GM18858 (cell line): Measurements from ENCODE around the gene PRKCH.

Source experiments
- ATAC-seq: cut with Tn5 transposase; IDR thresholded peaks from one replicate; pipeline ENCODE4 v1.9.1; 2021; ENCODE audit not compliant: unreplicated experiment

The PRKCH gene

DNA sequence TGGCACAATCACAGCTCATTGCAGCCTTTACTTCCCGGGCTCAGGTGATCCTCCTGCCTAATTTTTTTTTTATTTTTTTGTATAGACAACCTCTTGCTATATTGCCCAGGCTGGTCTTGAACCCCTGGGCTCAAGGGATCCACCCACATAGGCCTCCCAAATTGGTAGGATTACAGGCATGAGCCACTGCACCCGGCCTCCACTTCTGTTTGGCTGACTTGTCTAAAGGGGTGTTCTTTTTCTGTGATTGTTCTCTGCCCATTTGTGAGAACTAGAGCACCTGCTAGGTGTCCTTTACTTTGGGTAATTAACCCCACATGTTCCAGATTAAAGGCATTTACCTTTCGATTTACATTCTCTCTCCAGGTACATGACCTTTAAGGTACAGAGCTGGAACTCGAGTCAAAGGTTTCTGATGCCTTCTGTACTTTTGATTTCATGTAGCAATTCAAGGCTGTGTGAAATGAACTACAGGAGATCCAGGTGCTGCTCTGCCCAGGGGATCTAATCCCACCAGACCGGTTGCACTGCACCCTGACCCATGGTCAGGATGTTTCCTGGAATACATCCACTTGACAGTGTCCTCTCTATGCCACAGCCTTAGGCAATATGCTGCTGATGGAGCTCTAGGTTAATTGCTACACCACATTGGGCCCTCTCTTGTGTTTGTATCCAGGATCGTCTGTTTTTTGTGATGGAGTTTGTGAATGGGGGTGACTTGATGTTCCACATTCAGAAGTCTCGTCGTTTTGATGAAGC, 163.6 kb downstream of the PRKCH start:
- no peak for ATAC-seq

DNA sequence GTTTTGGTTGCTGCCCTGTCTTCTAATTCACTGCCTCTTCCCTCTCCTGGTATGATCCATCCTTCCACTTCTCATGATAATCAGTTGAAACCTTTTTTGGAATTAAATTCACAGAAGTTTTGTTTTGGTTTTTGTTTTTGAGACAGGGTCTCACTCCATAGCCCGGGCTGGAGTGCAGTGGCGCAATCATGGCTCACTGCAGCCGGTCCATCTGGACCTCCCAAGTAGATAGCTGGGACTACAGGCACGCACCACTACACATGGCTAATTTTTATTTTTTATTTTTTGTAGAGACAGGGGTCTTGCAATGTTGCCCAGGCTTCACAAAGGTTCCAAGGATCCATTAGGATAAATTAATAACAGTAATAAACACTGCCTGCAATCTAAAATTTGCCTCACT, 164.3 kb downstream of the PRKCH start:
- no peak for ATAC-seq

DNA sequence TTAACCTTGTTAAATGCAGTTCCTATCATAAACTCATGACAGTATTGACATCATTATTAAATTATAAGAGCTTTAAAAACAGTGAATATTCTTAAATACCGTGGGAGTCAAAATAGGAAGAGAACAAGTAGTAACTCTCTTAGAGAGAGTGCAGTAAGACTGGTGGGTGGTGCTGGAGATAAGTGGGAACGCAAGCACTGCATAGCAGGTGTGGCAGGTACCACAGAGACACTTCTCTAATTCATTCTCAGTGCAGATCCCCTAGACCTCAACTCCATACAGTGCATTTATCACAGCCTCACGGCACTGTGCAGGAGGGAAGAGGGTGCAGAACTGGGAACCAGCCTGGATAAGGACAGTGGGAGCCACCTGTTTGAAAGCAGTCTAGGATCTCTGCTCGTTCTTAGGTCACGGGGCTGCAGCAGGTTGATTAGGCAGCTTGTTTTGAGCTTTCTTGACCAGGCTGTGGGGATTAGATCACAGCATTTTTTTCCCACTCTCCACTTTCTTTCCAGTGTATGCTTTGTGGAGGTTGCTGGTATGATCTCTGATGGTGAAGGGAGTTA, 165.6 kb downstream of the PRKCH start:
- ATAC-seq, result no peak

DNA sequence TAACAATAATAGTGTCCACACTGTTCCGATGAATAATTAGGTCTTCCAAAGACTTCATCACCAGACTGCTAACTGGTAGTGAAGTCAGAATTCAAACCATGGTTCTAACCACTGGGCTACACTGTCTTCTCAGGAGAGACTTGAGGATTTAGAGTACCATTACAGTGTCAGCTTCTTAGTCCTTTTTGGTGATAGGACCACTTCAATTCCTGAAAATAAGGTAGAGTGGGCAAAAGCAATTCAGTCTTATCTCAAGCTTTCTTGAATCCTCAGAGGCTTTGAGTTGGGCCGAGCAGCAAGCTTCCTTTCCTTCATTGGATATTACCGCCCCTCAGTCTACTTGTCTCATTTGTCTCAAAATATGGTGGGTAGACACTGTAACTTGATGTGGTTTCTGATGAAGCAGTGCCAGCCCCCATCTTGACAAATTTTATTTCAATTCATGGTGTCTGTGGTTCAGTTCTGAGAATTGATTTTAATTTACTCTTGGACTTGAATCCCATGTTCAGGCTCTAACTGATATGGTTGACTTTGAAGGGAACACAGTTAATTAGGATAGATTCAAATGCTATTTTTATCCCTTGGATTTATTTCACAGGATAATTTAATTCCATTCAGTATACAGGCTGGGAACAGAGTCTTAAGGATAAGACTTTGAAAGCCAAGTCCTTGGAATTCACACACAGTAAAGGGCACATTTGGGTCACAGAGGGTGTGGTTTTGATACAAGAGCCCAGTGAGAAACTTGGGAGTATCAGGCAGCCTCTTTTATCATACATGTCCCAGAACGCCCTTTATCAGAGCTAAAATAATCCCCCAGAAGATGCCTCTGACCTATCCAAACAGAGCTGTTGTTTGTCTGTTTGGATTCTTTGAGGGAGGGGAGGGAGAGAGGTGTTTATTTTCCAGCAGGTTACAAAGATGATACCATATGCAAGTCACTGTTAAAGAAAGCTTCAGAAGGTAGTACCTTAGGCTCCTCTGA, 167.3 kb downstream of the PRKCH start:
- no peak for ATAC-seq

DNA sequence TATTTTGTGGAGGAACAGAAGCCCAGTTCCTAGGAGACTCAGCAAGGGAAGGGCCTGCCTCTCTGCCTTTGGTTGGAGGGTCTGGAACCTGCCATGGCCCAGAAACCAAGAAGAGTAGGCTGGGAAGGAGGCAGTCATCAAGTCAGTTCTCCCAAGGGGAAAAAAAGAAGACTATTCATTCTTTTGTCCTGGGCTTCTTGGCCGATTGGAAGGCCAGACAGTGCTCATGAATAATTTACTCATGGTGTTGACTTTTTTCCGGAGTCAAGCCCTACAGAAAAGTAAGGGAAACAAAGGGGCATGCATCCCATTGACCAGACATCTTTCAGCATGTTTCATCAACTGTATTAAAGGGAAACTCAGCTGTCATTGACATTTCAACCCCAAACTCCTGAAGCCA, 168.1 kb downstream of the PRKCH start:
- ATAC-seq, result no peak

DNA sequence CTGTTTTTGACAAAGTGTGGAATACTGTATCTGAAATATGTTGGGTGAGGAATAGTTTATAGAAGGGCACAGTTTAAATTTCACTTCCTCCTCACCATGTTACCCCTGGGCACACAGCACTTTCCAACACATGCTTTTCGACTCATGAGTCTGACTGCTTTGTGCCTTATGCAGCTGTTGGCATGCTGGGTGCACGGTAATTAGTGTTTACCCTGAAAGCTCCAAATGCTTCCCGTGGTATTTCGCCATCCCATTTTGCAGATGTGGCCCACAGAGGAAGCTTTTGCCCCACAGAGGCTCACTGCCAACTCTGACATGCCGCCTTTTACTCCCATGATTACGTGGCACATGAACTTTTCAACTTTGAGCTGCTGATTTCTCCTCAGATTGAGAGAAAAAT, 168.6 kb downstream of the PRKCH start:
- no peak for ATAC-seq

DNA sequence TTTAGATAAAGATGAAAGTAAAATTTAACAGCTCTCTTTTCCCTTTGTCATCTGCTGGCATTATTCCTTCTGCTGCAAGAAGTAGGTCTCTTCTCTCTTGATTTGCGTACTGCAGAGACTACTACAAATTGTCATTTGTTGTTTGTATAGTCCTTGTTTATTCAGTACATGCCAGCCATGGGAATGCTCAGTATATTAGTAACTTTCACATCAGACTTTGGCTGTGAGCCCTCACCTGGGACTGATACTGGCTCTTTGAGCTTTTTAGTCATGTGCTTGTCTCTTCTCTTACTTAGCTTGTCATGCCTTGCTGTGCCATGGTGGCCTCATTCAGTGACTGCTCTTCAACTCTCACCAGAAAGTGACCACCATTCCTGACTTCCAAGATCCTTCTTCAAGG, 169.8 kb downstream of the PRKCH start:
- no peak for ATAC-seq

DNA sequence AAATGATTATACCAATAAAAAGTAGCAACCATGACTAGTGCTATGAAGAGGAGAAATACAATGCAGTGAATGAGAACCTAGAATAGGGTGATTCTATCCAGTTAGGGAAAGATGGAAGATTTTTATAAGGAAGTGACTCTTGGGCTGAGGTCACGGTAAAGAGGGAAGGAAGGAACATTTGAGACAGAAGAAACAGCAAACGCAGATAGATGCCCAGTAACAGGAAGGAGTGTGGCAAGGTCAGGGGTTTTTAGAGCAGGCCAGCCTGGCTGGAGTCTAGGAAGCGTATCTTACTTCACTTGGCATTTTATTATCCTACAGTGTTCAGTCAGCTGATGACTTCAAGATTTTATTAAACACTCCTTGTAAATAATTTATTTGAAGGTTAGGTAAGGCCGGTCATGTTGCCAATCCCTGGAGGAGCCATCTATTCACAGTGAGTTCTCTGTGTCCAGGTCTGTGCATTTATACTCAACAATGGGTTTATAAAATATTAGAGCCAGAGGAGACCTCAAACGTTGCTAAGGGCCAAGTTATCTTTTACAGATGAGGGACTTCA, 170.6 kb downstream of the PRKCH start:
- no peak for ATAC-seq

DNA sequence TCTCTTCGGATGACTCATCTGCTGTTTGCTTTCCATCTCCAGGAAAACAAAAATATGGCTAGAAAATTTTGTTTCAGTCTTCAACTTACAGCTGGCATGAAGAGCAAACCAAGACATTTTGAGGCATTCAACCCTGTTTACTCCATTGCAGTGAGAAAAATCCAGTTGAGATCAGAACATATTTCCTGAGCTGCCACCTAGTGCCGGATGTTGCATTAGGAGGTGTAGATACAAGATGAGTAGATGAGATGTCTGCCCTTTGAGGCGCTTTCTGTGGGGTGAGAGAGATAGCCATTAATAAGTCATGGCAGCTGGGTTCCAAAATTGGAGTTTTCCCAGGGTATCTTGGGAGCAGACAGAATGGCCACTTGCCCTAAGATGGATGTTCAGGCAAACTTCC, 171.1 kb downstream of the PRKCH start:
- no peak for ATAC-seq

DNA sequence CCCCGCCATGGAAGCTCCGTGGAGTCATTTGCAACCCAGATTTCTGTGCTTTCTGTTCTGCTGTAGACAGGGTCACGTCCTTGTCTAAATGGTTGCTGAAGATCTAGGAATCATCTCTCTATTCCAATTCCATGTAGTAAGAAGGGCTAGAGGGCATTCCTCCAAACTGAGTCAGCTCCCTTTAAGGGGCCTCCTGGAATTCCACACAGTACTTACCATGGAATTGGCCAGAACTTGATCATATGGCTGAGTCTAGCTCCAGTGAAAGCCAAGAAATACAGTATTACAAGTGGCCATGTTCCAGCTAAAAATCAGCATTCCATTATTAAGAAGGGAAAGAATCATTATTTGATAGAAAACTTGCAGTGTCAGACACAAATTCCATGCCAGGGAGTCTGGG, 171.9 kb downstream of the PRKCH start:
- ATAC-seq, result no peak

DNA sequence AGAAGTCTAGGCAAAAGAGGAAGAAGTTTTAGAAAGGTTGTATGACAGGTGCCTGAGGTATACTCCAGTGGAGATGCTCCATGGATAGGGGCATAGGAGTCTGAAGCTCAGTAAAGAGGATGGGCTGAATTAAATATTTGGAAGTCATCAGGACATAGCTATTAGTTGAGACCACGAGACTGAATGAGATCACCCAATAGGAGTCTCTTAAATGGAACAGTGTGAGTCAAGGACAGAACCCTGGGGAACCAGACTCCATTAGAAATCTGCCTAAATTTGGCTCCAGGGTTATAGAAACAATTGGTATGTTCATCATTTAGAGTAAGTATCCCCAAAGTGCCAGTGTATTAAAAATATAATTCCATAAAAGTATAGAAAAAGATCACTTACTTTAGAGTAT, 172.6 kb downstream of the PRKCH start:
- ATAC-seq, result no peak

DNA sequence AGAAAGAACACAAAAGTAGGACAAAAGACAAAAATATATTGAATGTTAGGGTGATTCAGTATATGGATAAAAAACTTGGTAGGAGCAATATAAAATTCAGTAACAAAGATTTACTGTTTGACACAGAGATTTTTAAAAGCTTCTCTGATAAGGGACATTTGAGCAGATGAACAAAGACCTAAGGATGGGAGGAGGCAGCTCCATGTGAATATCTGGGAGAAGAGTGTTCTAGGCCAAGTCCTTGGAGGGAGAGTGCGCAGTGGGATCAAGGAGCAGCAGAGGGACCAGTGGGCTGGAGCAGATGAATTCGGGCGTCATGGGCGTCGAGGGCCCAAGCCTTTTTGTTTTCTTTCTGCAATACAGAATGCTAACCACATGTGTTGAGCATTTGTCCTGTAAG, 174.4 kb downstream of the PRKCH start:
- no peak for ATAC-seq

DNA sequence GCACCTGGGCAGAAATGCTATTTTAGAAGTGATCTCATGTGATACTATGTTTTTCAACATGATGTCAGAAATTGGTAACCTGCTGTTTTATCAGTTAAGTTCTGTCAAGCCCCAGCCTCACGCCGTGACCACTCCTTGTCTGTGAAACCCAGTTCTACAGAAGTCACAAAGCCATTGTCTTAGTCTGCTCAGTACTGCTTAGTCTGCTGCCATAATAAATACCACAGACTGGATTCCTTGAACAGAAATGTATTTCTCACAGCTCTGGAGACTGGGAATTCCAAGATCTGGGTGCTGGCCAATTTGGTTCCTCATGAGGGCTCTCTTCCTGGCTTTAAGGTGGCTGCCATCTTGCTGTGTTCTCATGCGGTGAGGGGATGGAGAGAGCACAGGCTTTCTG, 176.9 kb downstream of the PRKCH start:
- no peak for ATAC-seq

DNA sequence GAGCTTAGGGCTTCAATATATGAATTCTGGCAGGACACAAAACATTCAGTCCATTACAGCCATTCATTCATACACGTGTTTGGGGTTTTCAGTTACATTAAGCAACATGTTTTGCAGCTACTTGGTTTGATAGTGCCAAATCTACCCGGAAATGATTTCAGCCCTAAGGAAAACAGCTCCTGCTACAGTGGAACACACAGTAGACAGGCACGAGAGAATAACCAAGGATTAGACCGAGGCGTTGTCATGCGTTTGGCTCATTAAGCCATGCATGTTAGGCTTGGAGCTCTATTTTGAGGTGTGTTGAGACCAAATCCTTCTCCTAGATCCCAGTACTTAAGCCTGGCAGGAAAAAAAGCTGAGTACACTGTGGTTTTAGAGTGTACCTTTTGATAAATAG, 177.4 kb downstream of the PRKCH start:
- no peak for ATAC-seq

DNA sequence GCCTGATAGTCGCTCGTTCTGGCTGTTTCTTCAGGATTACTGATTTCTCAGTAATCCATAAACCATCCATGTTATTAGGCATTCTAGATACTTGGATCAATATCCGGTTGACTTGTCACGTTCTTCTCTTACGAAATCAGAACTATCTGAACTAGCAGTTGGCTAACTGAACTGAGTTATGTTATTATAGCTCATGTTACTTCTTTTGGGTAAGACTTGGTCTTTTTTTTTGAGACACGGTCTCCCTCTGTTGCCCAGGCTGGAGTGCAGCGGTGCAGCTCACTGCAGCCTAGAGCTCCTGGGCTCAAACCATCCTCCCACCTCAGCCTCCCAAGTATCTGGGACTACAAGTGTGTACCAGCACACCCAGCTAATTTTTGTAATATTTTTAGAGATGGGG, 178.6 kb downstream of the PRKCH start:
- ATAC-seq, result no peak

DNA sequence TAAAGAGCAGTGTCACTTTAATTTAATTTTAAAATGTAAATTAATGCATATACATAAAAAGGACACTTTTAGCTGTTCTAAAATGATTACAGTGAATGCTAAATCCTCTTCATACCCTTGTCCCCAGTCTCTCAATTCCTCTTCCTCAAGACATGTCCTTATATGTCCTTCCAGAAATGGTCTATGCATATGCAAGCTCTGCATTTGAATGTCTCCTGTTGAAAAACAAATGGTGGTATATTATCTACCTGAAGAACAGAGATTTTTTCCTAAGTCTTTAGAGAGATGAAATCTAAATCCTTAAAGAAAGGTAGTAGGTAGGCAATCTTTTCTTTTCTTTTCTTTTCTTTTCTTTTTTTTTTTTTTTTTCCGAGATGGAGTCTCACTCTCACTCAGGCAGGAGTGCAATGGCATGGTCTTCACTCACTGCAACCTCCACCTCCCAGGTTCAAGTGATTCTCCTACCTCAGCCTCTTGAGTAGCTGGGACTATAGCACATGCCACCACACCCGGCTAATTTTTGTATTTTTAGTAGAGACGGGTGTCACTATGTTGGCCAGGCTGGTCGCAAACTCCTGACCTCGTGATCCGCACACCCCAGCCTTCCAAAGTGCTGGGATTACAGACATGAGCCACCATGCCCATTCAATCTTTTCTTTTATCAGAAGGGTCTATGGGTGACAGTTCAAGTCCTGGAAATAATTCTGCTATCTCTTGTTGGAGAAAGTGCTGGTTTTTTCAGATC, 180.5 kb downstream of the PRKCH start:
- ATAC-seq, result no peak

DNA sequence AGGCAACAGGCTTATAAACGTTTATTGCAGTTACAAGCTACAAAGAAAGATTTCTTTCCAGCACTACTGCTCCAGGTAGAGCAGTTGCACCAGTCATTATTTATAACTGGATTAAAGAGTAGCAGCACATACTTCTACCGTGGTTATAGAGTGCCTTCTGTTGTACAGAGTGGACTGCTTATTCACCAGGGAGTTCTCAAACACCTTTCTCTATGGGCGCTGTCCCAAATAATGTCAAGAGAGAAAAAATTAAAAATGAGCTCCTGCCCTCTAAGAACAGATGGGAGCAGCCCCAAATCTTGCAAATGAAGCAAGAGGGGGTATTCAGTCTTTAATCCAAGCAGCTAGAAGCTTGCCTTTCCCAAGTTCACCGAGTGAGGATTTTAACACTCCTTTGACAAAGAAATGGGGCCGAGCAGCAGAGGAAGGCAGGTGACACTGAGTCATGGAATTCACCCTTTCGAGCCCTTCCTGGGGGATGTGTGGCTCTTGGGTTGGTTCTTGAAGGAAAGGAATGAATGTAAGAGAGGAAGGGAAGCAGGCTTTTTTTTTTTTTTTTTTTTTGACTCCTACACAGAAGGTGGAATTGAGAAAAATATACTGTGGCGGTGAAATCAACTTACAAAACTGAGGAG, 181.2 kb downstream of the PRKCH start:
- no peak for ATAC-seq

DNA sequence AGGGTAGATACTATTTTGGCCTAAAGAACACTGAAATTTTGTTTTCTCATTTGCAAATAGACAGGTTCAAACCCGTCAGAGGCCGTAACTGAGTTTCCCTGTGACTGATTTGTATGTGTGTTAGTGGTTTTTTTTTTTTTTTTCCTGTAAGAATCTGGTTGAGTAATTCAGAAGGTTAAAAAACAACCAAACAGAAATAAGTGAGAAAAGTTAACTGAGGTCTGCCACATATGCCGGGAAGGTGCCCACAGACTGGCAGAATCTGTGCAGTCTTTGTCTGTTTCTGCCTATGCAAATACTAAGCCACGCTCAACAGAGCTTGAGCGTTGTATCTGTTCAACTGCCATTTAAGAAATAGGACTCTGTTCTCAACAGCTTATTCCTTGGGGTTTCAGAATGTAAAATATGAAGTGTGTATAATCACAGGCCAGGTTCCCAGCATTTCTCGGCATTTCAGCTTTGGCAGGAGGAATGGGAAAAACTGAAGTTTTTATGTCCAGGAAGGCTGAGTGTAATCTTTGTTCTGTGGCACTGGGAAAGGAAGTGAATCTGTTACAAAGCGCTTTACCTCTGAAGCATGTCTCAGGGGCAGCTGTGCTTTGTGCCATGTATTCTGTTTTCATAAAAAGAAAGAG, 181.9 kb downstream of the PRKCH start:
- ATAC-seq, result peak; percentile 77

DNA sequence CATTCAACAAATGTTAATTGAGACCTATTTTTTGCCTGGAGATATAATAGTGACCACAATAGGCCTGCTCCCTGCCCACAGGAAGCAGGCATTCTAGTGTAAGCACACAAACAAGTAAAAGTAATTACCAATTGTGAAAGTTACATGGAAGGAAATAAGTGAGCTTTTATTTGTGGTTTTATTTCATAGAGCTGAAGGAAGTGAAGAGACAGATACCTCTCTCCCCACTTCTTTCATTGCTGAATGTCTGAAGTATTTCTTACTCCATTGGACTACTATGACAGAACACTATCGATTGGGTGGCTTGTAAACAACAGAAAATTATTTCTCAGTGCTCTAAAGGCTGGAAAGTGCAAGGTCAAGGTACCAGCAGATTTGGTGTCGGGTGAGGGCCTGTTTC, 183.5 kb downstream of the PRKCH start:
- no peak for ATAC-seq
